T1000 (cell line): ENCODE results near the gene PUS3.
"Not testable (repeated sequence)": the region's sequence is repeated elsewhere in the genome, so short reads cannot be mapped to it uniquely, and the experiment has no call there.

Experiments used
- DNase-seq: peaks from one replicate; lab custom pipeline; 2025; ENCODE audit warnings: mixed read lengths; lab: John Stamatoyannopoulos, UW

The PUS3 gene

GRCh38 chr11:125871391-125872137 is 31.4 kb downstream of the PUS3 start:
- DNase-seq = no peak

- no peak for DNase-seq
Observed at GRCh38 chr11:125869521-125869920, 33.5 kb downstream of the PUS3 start.

- DNase-seq = not testable (repeated sequence)
Observed at GRCh38 chr11:125865354-125865753, 37.7 kb downstream of the PUS3 start.

- not testable (repeated sequence) for DNase-seq
Observed at GRCh38 chr11:125862786-125863185, 40.2 kb downstream of the PUS3 start.

- not testable (repeated sequence) for DNase-seq
Observed at GRCh38 chr11:125857670-125858069, 45.3 kb downstream of the PUS3 start.

GRCh38 chr11:125846188-125846587 is 56.8 kb downstream of the PUS3 start:
- no peak for DNase-seq
